Ecto neural progenitor cell (in vitro differentiated cells): ENCODE measurements around the gene OSBPL3.

ENCODE experiments used
- DNase-seq: peaks from one replicate; pipeline ENCODE4 v3.0.0-alpha.2; 2018; ENCODE audit warnings: low spot score

The OSBPL3 gene

GRCh38 chr7:24952464-24952863 is 27.5 kb downstream of the OSBPL3 start:
- DNase-seq: no peak

- DNase-seq: no peak
Observed at GRCh38 chr7:24951441-24951980, 28.5 kb downstream of the OSBPL3 start.

- no peak for DNase-seq
Observed at GRCh38 chr7:24949884-24950283, 30.1 kb downstream of the OSBPL3 start.

GRCh38 chr7:24948739-24949138 is 31.2 kb downstream of the OSBPL3 start:
- no peak for DNase-seq

GRCh38 chr7:24946467-24946866 is 33.5 kb downstream of the OSBPL3 start:
- DNase-seq: no peak

GRCh38 chr7:24945899-24946298 is 34.1 kb downstream of the OSBPL3 start:
- DNase-seq: no peak

- no peak for DNase-seq
Observed at GRCh38 chr7:24943096-24943948, 36.7 kb downstream of the OSBPL3 start.

GRCh38 chr7:24942226-24942625 is 37.8 kb downstream of the OSBPL3 start:
- no peak for DNase-seq

- no peak for DNase-seq
Observed at GRCh38 chr7:24939416-24939815, 40.6 kb downstream of the OSBPL3 start.

GRCh38 chr7:24936121-24936824 is 43.7 kb downstream of the OSBPL3 start:
- no peak for DNase-seq

GRCh38 chr7:24933298-24933697 is 46.7 kb downstream of the OSBPL3 start:
- no peak for DNase-seq

GRCh38 chr7:24932815-24933214 is 47.2 kb downstream of the OSBPL3 start:
- no peak for DNase-seq

GRCh38 chr7:24932389-24932788 is 47.6 kb downstream of the OSBPL3 start:
- DNase-seq: no peak

- DNase-seq: no peak
Observed at GRCh38 chr7:24931844-24932243, 48.1 kb downstream of the OSBPL3 start.

- DNase-seq: no peak
Observed at GRCh38 chr7:24930856-24931255, 49.1 kb downstream of the OSBPL3 start.

GRCh38 chr7:24926623-24927524 is 53.1 kb downstream of the OSBPL3 start:
- DNase-seq: no peak

- no peak for DNase-seq
Observed at GRCh38 chr7:24924375-24924774, 55.6 kb downstream of the OSBPL3 start.

GRCh38 chr7:24923172-24923865 is 56.7 kb downstream of the OSBPL3 start:
- DNase-seq: no peak

GRCh38 chr7:24922099-24922773 is 57.7 kb downstream of the OSBPL3 start:
- no peak for DNase-seq

- no peak for DNase-seq
Observed at GRCh38 chr7:24921362-24921679, 58.7 kb downstream of the OSBPL3 start.
